Superior temporal gyrus (tissue), 1 donor: Measurements from ENCODE around the gene PRR15L.
"Not testable (repeated sequence)": the region's sequence is repeated elsewhere in the genome, so short reads cannot be mapped to it uniquely, and the experiment has no call there.

ENCODE experiments used
- DNase-seq: peaks from one replicate; pipeline ENCODE4 v3.0.0-alpha.2; 2016; ENCODE audit errors: extremely low spot score

Gene PRR15L

GRCh38 chr17:47988445-47988844 is 30.8 kb upstream of the PRR15L start:
- DNase-seq, result not testable (repeated sequence)

- DNase-seq, result no peak
These were observed 29.7 kb upstream of the PRR15L start for GRCh38 chr17:47987240-47987835.

GRCh38 chr17:47986520-47986919 is 28.8 kb upstream of the PRR15L start:
- no peak for DNase-seq

GRCh38 chr17:47983492-47984223 is 26.0 kb upstream of the PRR15L start:
- DNase-seq, result no peak

- no peak for DNase-seq
These were observed 25.1 kb upstream of the PRR15L start for GRCh38 chr17:47982645-47983390.

GRCh38 chr17:47982091-47982617 is 24.5 kb upstream of the PRR15L start:
- DNase-seq, result no peak

- DNase-seq, result no peak
These were observed 23.8 kb upstream of the PRR15L start for GRCh38 chr17:47981462-47981861.

GRCh38 chr17:47980541-47980940 is 22.9 kb upstream of the PRR15L start:
- no peak for DNase-seq

- DNase-seq, result peak; percentile 69
These were observed 20.6 kb upstream of the PRR15L start for GRCh38 chr17:47978324-47978723.

- no peak for DNase-seq
These were observed 18.1 kb upstream of the PRR15L start for GRCh38 chr17:47975823-47976205.

- DNase-seq, result no peak
These were observed 17.6 kb upstream of the PRR15L start for GRCh38 chr17:47975189-47975822.

- DNase-seq, result no peak
These were observed 15.9 kb upstream of the PRR15L start for GRCh38 chr17:47973541-47973940.

- peak; percentile 99 for DNase-seq
These were observed 13.2 kb upstream of the PRR15L start, which contains the start of gene CDK5RAP3 for GRCh38 chr17:47970725-47971499. CDK5RAP3 (plus strand) TSS chr17:47971113; CDS start chr17:47971147, 34 bp downstream.

- no peak for DNase-seq
These were observed 12.4 kb upstream of the PRR15L start for GRCh38 chr17:47969930-47970724.

GRCh38 chr17:47968836-47969235 is 11.2 kb upstream of the PRR15L start:
- DNase-seq, result no peak

GRCh38 chr17:47967607-47968252 is 10.0 kb upstream of the PRR15L start:
- no peak for DNase-seq

GRCh38 chr17:47966079-47966519 is 8.4 kb upstream of the PRR15L start:
- no peak for DNase-seq

GRCh38 chr17:47964856-47965255 is 7.2 kb upstream of the PRR15L start:
- DNase-seq, result no peak

GRCh38 chr17:47962901-47963300 is 5.2 kb upstream of the PRR15L start:
- no peak for DNase-seq

- no peak for DNase-seq
These were observed 3.7 kb upstream of the PRR15L start for GRCh38 chr17:47961406-47961805.
